ENCODE data around the gene ECE1. TPM values are rescaled to one million over a fixed set of nuclear protein-coding genes. Genes with fewer than 3 reads are reported as not detected.

The ECE1 gene
- total and polyA plus RNA-seq, 2 of the 8 experiments (the other 6 are each of a cell fraction or from before 2014, with no cell fraction given): 21.4 to 36.8 TPM

DNA sequence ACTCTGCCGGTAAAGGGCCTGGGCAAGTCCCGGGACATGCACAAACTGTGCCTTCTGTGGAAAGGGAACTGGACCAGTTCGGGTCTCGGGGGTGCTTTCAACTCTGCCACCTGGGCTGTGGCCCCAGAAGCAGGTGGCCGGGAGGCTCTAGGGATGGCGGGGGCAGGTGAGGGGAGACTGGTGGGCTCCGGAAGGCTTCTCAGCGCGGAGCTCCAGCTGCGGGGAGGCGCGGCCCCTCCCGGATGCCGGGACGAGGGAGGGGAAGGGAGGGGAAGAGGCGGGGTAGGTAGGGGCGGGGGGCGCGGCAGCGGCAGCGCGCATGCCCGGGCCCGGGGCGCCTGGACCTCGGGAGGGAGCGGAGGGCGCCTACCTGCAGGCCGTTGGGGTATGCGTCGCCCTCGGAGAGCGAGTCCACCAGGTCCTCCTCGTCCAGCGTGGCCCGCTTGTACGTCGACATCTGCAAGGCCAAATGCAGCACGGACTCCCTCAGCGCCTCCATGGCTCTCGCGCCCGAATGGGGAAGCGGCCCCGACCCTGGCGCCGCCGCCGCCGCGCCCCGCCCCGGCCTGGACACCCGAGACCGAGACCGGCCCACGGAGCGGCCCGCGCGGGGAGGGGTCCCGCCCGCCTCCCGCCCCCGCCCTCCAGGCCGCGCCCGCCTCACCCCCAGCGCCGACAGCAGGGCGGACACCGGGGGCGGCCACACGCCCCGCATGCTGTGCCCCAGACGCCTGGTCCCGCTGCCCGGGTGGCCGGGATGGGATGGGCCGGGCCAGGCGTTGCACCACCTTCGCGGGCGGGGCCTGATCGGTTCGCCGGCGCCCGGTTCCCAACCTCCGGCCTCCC, at the start of gene ECE1 (continued):
- TF ChIP-seq SIN3A (conservative IDR thresholded peaks at IDR 0.05 in 1 of 2, IDR thresholded peaks at IDR 0.05 in 1 of 2; ENCODE audit: low read depth in 1 of 2, low read length in 2 of 2): 0 out of 4 replicates have a peak, but pooled peaks of 1 of the 2 experiments have one; percentile 28
- TF ChIP-seq PHF8 (conservative IDR thresholded peaks at IDR 0.05; ENCODE audit: low read depth, low read length): peak; percentile 30; the same call in 1 of the 2 replicates
